ENCODE measurements around the gene GLT8D2. TPM values are rescaled to one million over a fixed set of nuclear protein-coding genes. Genes with fewer than 3 reads are reported as not detected.

Gene GLT8D2
- total RNA-seq, 1 donor from 2014 or later = 45.4 TPM

DNA sequence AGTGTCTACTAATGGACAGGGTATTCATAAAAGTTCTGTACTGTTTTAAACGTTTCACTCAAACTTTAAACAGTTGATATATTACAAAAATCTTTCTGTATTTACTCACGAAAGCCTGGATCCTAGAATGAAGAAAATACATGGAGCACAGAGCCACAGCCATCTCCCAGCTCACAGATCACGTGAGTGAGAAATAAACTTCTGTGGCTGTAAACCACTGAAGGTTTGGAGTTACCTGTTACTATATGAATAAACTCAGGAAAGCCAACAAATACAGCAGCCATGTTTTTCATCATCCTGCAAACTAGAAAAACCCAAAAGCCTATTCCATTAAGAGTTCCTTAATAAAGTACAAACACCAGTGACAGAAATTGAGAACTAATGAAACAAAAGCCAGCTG is 85.2 kb downstream of the GLT8D2 start:
- peak overlapping the region; percentile 96 for H3K4me3 Mint-ChIP-seq (ENCODE audit: unreplicated experiment)
- H3K4me1 Mint-ChIP-seq (ENCODE audit: unreplicated experiment) = peaks cover 41% of the 10 kb centered on the region
- no peaks in the 10 kb centered on the region for H3K27me3 Mint-ChIP-seq (ENCODE audit: unreplicated experiment)
- peaks cover 5% of the 10 kb centered on the region for H3K36me3 Mint-ChIP-seq (ENCODE audit: unreplicated experiment)
- TF ChIP-seq, protein P1, sequence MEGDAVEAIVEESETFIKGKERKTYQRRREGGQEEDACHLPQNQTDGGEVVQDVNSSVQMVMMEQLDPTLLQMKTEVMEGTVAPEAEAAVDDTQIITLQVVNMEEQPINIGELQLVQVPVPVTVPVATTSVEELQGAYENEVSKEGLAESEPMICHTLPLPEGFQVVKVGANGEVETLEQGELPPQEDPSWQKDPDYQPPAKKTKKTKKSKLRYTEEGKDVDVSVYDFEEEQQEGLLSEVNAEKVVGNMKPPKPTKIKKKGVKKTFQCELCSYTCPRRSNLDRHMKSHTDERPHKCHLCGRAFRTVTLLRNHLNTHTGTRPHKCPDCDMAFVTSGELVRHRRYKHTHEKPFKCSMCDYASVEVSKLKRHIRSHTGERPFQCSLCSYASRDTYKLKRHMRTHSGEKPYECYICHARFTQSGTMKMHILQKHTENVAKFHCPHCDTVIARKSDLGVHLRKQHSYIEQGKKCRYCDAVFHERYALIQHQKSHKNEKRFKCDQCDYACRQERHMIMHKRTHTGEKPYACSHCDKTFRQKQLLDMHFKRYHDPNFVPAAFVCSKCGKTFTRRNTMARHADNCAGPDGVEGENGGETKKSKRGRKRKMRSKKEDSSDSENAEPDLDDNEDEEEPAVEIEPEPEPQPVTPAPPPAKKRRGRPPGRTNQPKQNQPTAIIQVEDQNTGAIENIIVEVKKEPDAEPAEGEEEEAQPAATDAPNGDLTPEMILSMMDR (IDR thresholded peaks at IDR 0.05) = no peak
- DNase-seq (ENCODE audit: extremely low spot score, unreplicated experiment) = no peak
- H3K9me3 Mint-ChIP-seq (ENCODE audit: unreplicated experiment) = no peaks in the 10 kb centered on the region
- H3K27ac Mint-ChIP-seq (ENCODE audit: unreplicated experiment) = peak overlapping the region; percentile 99

DNA sequence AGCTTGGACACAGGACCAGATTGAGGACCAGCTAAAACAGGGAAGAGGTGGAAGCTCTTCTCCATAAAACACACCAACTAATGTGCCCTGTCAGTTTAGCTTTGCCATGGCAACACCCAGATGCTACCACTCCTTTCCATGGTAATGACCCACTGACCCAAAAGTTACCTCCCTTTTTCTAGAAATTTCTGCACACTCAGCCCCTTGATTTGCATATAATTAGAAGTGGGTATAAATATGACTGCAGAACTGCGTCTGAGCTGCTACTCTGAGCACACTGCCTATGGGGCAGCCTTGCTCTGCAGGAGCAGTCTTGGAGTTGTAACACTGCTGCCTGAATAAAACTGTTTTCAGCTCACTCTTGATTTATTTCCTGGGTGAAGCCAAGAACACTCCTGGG is 87.5 kb downstream of the GLT8D2 start:
- H3K4me3 Mint-ChIP-seq (ENCODE audit: unreplicated experiment) = no peak overlapping the region
- H3K36me3 Mint-ChIP-seq (ENCODE audit: unreplicated experiment) = no peaks in the 10 kb centered on the region
- H3K27ac Mint-ChIP-seq (ENCODE audit: unreplicated experiment) = no peak overlapping the region
- TF ChIP-seq, protein P1 (IDR thresholded peaks at IDR 0.05) = no peak
- peaks cover 35% of the 10 kb centered on the region for H3K4me1 Mint-ChIP-seq (ENCODE audit: unreplicated experiment)
- no peak for DNase-seq (ENCODE audit: extremely low spot score, unreplicated experiment)
- no peaks in the 10 kb centered on the region for H3K9me3 Mint-ChIP-seq (ENCODE audit: unreplicated experiment)
- no peaks in the 10 kb centered on the region for H3K27me3 Mint-ChIP-seq (ENCODE audit: unreplicated experiment)

DNA sequence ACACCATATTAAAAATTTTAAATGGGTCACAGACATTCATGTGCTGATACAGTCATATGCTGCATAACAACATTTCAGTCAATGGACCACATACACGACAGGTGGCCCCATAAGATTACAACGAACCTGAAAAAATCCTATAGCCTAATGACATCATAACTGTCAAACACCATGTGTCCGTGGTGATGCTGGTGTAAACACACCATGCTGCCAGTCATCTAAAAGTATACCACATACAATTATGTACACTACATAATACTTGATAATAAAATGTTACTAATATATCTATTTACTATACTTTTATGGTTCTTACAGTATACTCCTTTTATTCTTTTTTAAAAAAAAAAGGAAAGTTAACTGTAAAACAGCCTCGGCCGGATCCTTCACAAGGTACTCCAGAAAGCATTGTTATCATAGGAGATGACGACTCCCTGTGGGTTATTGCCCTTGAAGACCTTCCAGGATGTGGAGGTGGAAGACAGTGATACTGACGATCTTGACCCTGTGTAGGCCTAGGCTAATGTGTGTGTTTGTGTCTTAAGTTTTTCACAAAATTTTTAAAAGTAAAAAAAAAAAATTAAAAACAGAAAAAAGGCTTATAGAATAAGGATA is 89.3 kb downstream of the GLT8D2 start:
- Mint-ChIP-seq H3K27ac (ENCODE audit: unreplicated experiment) (no peak overlapping the region), H3K4me3 (ENCODE audit: unreplicated experiment) (no peak overlapping the region), H3K9me3 (ENCODE audit: unreplicated experiment) (no peaks in the 10 kb centered on the region), H3K36me3 (ENCODE audit: unreplicated experiment) (no peaks in the 10 kb centered on the region), H3K4me1 (ENCODE audit: unreplicated experiment) (peaks cover 35% of the 10 kb centered on the region), H3K27me3 (ENCODE audit: unreplicated experiment) (no peaks in the 10 kb centered on the region)
- TF ChIP-seq, protein P1 (IDR thresholded peaks at IDR 0.05) = no peak
- no peak for DNase-seq (ENCODE audit: extremely low spot score, unreplicated experiment)

- H3K4me3 Mint-ChIP-seq (ENCODE audit: unreplicated experiment) = no peak overlapping the region
- H3K36me3 Mint-ChIP-seq (ENCODE audit: unreplicated experiment) = peaks cover 11% of the 10 kb centered on the region
- no peak for DNase-seq (ENCODE audit: extremely low spot score, unreplicated experiment)
- H3K9me3 Mint-ChIP-seq (ENCODE audit: unreplicated experiment) = no peaks in the 10 kb centered on the region
- TF ChIP-seq, protein P1 (IDR thresholded peaks at IDR 0.05) = no peak
- peaks cover 40% of the 10 kb centered on the region for H3K4me1 Mint-ChIP-seq (ENCODE audit: unreplicated experiment)
- H3K27me3 Mint-ChIP-seq (ENCODE audit: unreplicated experiment) = no peaks in the 10 kb centered on the region
- peak overlapping the region; percentile 83 for H3K27ac Mint-ChIP-seq (ENCODE audit: unreplicated experiment)
Measured at GRCh38 chr12:103958621-103959020, 91.4 kb downstream of the GLT8D2 start.

- Mint-ChIP-seq H3K36me3 (ENCODE audit: unreplicated experiment) (peaks cover 14% of the 10 kb centered on the region), H3K27ac (ENCODE audit: unreplicated experiment) (peak overlapping the region; percentile 100), H3K9me3 (ENCODE audit: unreplicated experiment) (no peaks in the 10 kb centered on the region), H3K4me1 (ENCODE audit: unreplicated experiment) (peaks cover 36% of the 10 kb centered on the region), H3K27me3 (ENCODE audit: unreplicated experiment) (no peaks in the 10 kb centered on the region), H3K4me3 (ENCODE audit: unreplicated experiment) (peak overlapping the region; percentile 94)
- TF ChIP-seq, protein P1 (IDR thresholded peaks at IDR 0.05) = no peak
- DNase-seq (ENCODE audit: extremely low spot score, unreplicated experiment) = no peak
Measured at GRCh38 chr12:103957865-103958388, 92.1 kb downstream of the GLT8D2 start.

Measured in osteocyte (in vitro differentiated cells).